Thyroid gland (tissue), 4 donors: ENCODE results near the gene GZF1. TPM values are rescaled to one million over a fixed set of nuclear protein-coding genes. Genes with fewer than 3 reads are reported as not detected.

Source experiments
- DNase-seq, 2 donors: peaks; one replicate each; pipeline ENCODE4 v3.0.0-alpha.2; 2019
- H3K27ac ChIP-seq, 3 donors: fragments of 200-600 bp; sonication (generic); 1 replicate in 2 of 3; 2 replicates in 1 of 3; pipeline ENCODE4 v1.5.1; 2016 to 2019; ENCODE audit warnings: mild to moderate bottlenecking in 1 of 3, moderate library complexity in 1 of 3
- H3K27me3 ChIP-seq: fragments of 200-600 bp; sonication (generic); one replicate; pipeline ENCODE4 v1.5.1; 2019
- H3K36me3 ChIP-seq, 2 donors: fragments of 200-600 bp; sonication (generic); one replicate each; pipeline ENCODE4 v1.5.1; 2016 to 2019
- H3K4me1 ChIP-seq, 2 donors: fragments of 200-600 bp; sonication (generic); one replicate each; pipeline ENCODE4 v1.5.1; 2017 to 2019
- H3K4me3 ChIP-seq, 3 donors: fragments of 200-600 bp; sonication (generic); replicated peaks in 1 of 3; 1 replicate in 2 of 3; 2 replicates in 1 of 3; pipeline ENCODE4 v1.5.1; 2016; ENCODE audit warnings: mild to moderate bottlenecking in 1 of 3
- H3K9me3 ChIP-seq: fragments of 200-600 bp; sonication (generic); one replicate; pipeline ENCODE4 v1.5.1; 2017
- CTCF ChIP-seq, 6 experiments: fragments of 200-600 bp in 3 of 6; fragments of 450-650 bp in 3 of 6; sonication (generic) in 3 of 6; IDR thresholded peaks; one replicate each; pipeline ENCODE4 v1.5.1; 2016 to 2019; ENCODE audit warnings: antibody characterized with exemption in 6 of 6, mild to moderate bottlenecking in 2 of 6, inconsistent platforms in 1 of 6, moderate library complexity in 1 of 6
- POLR2A ChIP-seq, 2 donors: fragments of 450-650 bp; IDR thresholded peaks; one replicate each; pipeline ENCODE4 v1.6.1; 2017; ENCODE audit warnings: antibody characterized with exemption in 2 of 2, mild to moderate bottlenecking in 2 of 2, moderate library complexity in 1 of 2
- WGBS, 2 donors: methylation state at CpG; one replicate each; pipeline ENCODE4 v1.1.5; 2017; 5-methylcytosine and 5-hydroxymethylcytosine counted together
- intact Hi-C: fragments of 100-400 bp; cut with DNase I; formaldehyde crosslinking; loops from one replicate; pipeline ENCODE4 v1.15.1; 2023
- total RNA-seq, 4 donors: library from RNA; depleted of rRNA; stranded (reverse); fragments of >200 nt; gene quantifications; one replicate each; pipeline ENCODE4 v1.2.3, GENCODE V29; 2016

GZF1 gene
- total RNA-seq, 4 donors from 2014 or later, result 13.8 to 29.0 (median 15.4) TPM

- no peaks in the 10 kb centered on the region for H3K36me3 ChIP-seq
- H3K27ac ChIP-seq, result no peak overlapping the region
- TF ChIP-seq POLR2A (IDR thresholded peaks at IDR 0.05) (no peak), CTCF (IDR thresholded peaks at IDR 0.05) (no peak)
- DNase-seq, result no peak
- no peaks in the 10 kb centered on the region for H3K9me3 ChIP-seq
- H3K4me3 ChIP-seq, result no peak overlapping the region
- WGBS, 2 donors, result 88 to 89% methylated on average over 7 to 8 of the region's 8 CpGs
- intact Hi-C loops, result no loop called here
- no peaks in the 10 kb centered on the region for H3K4me1 ChIP-seq
- no peaks in the 10 kb centered on the region for H3K27me3 ChIP-seq
These were observed 35.2 kb upstream of the GZF1 start for GRCh38 chr20:23326774-23327173.

- H3K36me3 ChIP-seq, result no peaks in the 10 kb centered on the region
- TF ChIP-seq CTCF (IDR thresholded peaks at IDR 0.05), result no peak
- TF ChIP-seq POLR2A (IDR thresholded peaks at IDR 0.05), result no peak
- H3K4me1 ChIP-seq, result no peaks in the 10 kb centered on the region
- H3K27ac ChIP-seq, result no peak overlapping the region
- H3K9me3 ChIP-seq, result no peaks in the 10 kb centered on the region
- H3K27me3 ChIP-seq, result no peaks in the 10 kb centered on the region
- no peak overlapping the region for H3K4me3 ChIP-seq
- no peak for DNase-seq
- intact Hi-C loops, result no loop called here
- WGBS, 2 donors, result 90 to 95% methylated on average over 15 of the region's 15 CpGs
These were observed 34.2 kb upstream of the GZF1 start for GRCh38 chr20:23327617-23328333.

GRCh38 chr20:23331450-23332350 lies 30.3 kb upstream of the GZF1 start:
- no peak for DNase-seq

GRCh38 chr20:23332467-23332866 lies 29.5 kb upstream of the GZF1 start:
- Histone ChIP-seq H3K36me3 (no peaks in the 10 kb centered on the region), H3K4me3 (no peak overlapping the region), H3K9me3 (no peaks in the 10 kb centered on the region), H3K4me1 (no peaks in the 10 kb centered on the region), H3K27ac (no peak overlapping the region), H3K27me3 (no peaks in the 10 kb centered on the region)
- WGBS, 2 donors, result 63 to 68% methylated on average over 2 of the region's 2 CpGs
- TF ChIP-seq POLR2A (IDR thresholded peaks at IDR 0.05) (no peak), CTCF (IDR thresholded peaks at IDR 0.05) (no peak)
- intact Hi-C loops, result no loop called here
- DNase-seq, result no peak

More at GRCh38 chr20:23331450-23332350, 30.3 kb upstream of the GZF1 start:
- H3K4me1 ChIP-seq, result no peaks in the 10 kb centered on the region
- TF ChIP-seq CTCF (IDR thresholded peaks at IDR 0.05), result no peak
- TF ChIP-seq POLR2A (IDR thresholded peaks at IDR 0.05), result no peak
- 74 to 77% methylated on average over 8 of the region's 8 CpGs for WGBS, 2 donors
- H3K9me3 ChIP-seq, result no peaks in the 10 kb centered on the region
- no peak overlapping the region for H3K27ac ChIP-seq
- no peak overlapping the region for H3K4me3 ChIP-seq
- intact Hi-C loops, result no loop called here
- H3K36me3 ChIP-seq, result no peaks in the 10 kb centered on the region
- no peaks in the 10 kb centered on the region for H3K27me3 ChIP-seq

GRCh38 chr20:23334111-23334510 lies 27.9 kb upstream of the GZF1 start:
- WGBS, 2 donors, result 60 to 62% methylated on average over 3 of the region's 3 CpGs
- H3K36me3 ChIP-seq, result no peaks in the 10 kb centered on the region
- intact Hi-C loops, result no loop called here

More at GRCh38 chr20:23334111-23334510, 27.9 kb upstream of the GZF1 start:
- no peak overlapping the region for H3K4me3 ChIP-seq
- H3K27ac ChIP-seq, result no peak overlapping the region
- no peak for TF ChIP-seq CTCF (IDR thresholded peaks at IDR 0.05)
- TF ChIP-seq POLR2A (IDR thresholded peaks at IDR 0.05), result no peak
- no peaks in the 10 kb centered on the region for H3K9me3 ChIP-seq
- H3K4me1 ChIP-seq, result no peaks in the 10 kb centered on the region
- no peak for DNase-seq
- no peaks in the 10 kb centered on the region for H3K27me3 ChIP-seq
